Measurements from ENCODE around the gene ASPHD2. TPM values are rescaled to one million over a fixed set of nuclear protein-coding genes. Genes with fewer than 3 reads are reported as not detected.

ASPHD2 gene
- total RNA-seq, 4 donors from 2014 or later = 0.38 to 2.4 (median 1.6) TPM

GRCh38 chr22:26414347-26414746, 14.7 kb upstream of the ASPHD2 start:
- H3K4me3 ChIP-seq (replicated peaks in 1 of 3) = no peak overlapping the region
- no peaks in the 10 kb centered on the region for H3K36me3 ChIP-seq
- H3K9me3 ChIP-seq = no peaks in the 10 kb centered on the region
- H3K4me1 ChIP-seq = peaks cover 0 to 5% of the 10 kb centered on the region in 2 donors
- no peak for TF ChIP-seq POLR2A (IDR thresholded peaks at IDR 0.05)
- TF ChIP-seq, protein P1, sequence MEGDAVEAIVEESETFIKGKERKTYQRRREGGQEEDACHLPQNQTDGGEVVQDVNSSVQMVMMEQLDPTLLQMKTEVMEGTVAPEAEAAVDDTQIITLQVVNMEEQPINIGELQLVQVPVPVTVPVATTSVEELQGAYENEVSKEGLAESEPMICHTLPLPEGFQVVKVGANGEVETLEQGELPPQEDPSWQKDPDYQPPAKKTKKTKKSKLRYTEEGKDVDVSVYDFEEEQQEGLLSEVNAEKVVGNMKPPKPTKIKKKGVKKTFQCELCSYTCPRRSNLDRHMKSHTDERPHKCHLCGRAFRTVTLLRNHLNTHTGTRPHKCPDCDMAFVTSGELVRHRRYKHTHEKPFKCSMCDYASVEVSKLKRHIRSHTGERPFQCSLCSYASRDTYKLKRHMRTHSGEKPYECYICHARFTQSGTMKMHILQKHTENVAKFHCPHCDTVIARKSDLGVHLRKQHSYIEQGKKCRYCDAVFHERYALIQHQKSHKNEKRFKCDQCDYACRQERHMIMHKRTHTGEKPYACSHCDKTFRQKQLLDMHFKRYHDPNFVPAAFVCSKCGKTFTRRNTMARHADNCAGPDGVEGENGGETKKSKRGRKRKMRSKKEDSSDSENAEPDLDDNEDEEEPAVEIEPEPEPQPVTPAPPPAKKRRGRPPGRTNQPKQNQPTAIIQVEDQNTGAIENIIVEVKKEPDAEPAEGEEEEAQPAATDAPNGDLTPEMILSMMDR (IDR thresholded peaks at IDR 0.05) = no peak
- no peak for DNase-seq
- H3K27ac ChIP-seq = no peak overlapping the region
- no peaks in the 10 kb centered on the region for H3K27me3 ChIP-seq
- intact Hi-C loops (cut with DNase I) = no loop called here
- WGBS, 2 donors = 76 to 78% methylated on average over 4 of the region's 4 CpGs

DNA sequence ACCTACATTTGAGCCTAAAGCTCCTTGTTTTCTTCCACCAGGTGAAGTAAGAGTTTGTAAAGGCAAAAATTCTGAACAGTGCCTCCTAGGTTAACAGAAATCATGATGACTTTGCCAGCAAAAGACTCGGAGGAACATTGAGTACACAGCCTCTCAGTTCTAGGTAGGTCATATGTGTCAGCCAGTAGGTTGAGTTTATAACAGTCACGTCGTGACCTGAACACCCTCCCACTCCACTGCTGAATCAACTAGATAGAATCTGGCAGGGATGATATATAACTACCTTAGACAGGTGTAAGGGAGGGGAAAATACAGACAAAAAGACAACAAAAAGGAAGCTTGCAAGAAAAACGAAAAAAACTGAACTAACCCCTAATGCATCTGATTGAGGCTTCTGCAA, 12.8 kb upstream of the ASPHD2 start:
- no peak for DNase-seq
- Histone ChIP-seq H3K9me3 (no peaks in the 10 kb centered on the region), H3K27me3 (no peaks in the 10 kb centered on the region), H3K4me3 (replicated peaks in 1 of 3) (no peak overlapping the region), H3K27ac (no peak overlapping the region), H3K36me3 (no peaks in the 10 kb centered on the region), H3K4me1 (peaks cover 0 to 5% of the 10 kb centered on the region in 2 donors)
- intact Hi-C loops (cut with DNase I) = no loop called here
- TF ChIP-seq, protein P1 (IDR thresholded peaks at IDR 0.05) = no peak
- no peak for TF ChIP-seq POLR2A (IDR thresholded peaks at IDR 0.05)
- 59 to 64% methylated on average over 4 of the region's 4 CpGs for WGBS, 2 donors

- intact Hi-C loops (cut with DNase I) = no loop called here
- WGBS, 2 donors = 32 to 46% methylated on average over 9 of the region's 9 CpGs
- TF ChIP-seq POLR2A (IDR thresholded peaks at IDR 0.05) = no peak
- TF ChIP-seq, protein P1 (IDR thresholded peaks at IDR 0.05) = no peak
Observed at GRCh38 chr22:26416670-26417276, 12.3 kb upstream of the ASPHD2 start.

DNA sequence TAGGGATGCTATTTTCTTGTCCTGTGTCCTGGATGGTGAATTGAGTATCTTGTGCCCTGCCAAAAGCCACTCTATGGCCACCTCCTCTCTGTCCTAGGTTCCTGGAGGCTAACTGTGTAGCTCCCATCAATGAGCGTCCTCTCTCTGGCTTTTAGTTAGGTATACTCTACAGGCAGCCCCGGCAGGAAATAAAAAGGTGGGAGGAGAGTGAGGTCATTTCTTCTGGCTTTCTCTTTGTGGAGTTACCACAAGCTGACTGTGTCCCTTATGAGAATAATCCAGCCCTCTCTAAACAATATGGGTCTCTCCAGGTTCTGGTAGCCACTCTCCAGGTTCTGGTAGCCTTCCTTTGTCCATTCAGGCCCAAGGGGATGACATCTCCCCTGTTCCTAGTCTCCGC, 11.7 kb upstream of the ASPHD2 start:
- intact Hi-C loops (cut with DNase I) = no loop called here
- Histone ChIP-seq H3K27me3 (no peaks in the 10 kb centered on the region), H3K36me3 (no peaks in the 10 kb centered on the region), H3K4me1 (peaks cover 0 to 5% of the 10 kb centered on the region in 2 donors), H3K9me3 (no peaks in the 10 kb centered on the region), H3K27ac (no peak overlapping the region), H3K4me3 (replicated peaks in 1 of 3) (no peak overlapping the region)
- DNase-seq = no peak
- 83 to 84% methylated on average over 3 of the region's 3 CpGs for WGBS, 2 donors
- no peak for TF ChIP-seq POLR2A (IDR thresholded peaks at IDR 0.05)
- TF ChIP-seq, protein P1 (IDR thresholded peaks at IDR 0.05) = no peak

More at GRCh38 chr22:26416670-26417276, 12.3 kb upstream of the ASPHD2 start:
- Histone ChIP-seq H3K4me3 (replicated peaks in 1 of 3) (no peak overlapping the region), H3K36me3 (no peaks in the 10 kb centered on the region), H3K9me3 (no peaks in the 10 kb centered on the region), H3K4me1 (peaks cover 0 to 5% of the 10 kb centered on the region in 2 donors), H3K27ac (no peak overlapping the region), H3K27me3 (no peaks in the 10 kb centered on the region)
- DNase-seq = no peak

GRCh38 chr22:26418620-26419019, 10.4 kb upstream of the ASPHD2 start:
- 36 to 49% methylated on average over 3 of the region's 3 CpGs for WGBS, 2 donors
- no peaks in the 10 kb centered on the region for H3K36me3 ChIP-seq
- H3K9me3 ChIP-seq = no peaks in the 10 kb centered on the region
- no peak for TF ChIP-seq POLR2A (IDR thresholded peaks at IDR 0.05)
- TF ChIP-seq, protein P1 (IDR thresholded peaks at IDR 0.05) = no peak
- peaks cover 0 to 5% of the 10 kb centered on the region in 2 donors for H3K4me1 ChIP-seq
- no peak overlapping the region for H3K27ac ChIP-seq
- intact Hi-C loops (cut with DNase I) = no loop called here
- H3K27me3 ChIP-seq = no peaks in the 10 kb centered on the region
- DNase-seq = no peak
- no peak overlapping the region for H3K4me3 ChIP-seq (replicated peaks in 1 of 3)
